ENCODE data around the gene CES1.
"Not testable (repeated sequence)": the region's sequence is repeated elsewhere in the genome, so short reads cannot be mapped to it uniquely, and the experiment has no call there.

The CES1 gene

DNA sequence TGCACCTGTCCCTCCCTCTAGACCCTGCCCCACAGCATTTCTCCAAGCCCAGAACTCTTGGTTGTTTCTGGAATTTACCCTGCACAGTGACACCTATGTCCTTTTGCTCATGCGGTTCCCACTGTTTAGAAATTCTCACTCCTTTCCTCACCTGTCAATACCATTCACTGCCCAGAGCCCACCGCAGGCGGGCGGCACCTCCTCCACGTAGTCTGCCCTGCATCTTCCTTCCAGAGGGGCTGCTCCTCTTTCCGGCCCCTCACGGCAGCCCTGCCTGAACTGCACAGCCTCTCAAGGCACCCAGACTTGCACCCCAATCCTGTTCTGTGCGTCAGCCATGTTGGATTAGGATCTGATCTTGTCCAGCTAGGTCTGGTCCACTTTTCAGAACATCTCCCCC is 51.4 kb downstream of the CES1 start:
- POLR2A ChIA-PET; CTCF ChIA-PET; DNase-seq (ENCODE audit: extremely low spot score): not testable (repeated sequence)

DNA sequence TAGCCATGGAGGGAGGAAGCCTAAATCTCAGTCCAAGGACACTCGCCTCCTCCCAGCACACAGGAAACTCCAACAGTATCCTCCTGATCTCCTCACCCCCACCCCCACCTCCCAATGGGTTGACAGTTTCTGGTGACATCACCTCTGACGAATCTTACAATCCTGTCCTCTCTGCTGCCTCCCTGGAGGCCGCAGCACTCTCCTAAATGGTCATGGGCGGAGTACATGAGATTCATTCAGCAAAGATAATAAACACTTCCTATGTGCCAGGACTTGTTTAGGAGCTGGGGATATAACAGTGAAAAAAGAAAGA is 52.8 kb downstream of the CES1 start:
- CTCF ChIA-PET; POLR2A ChIA-PET; DNase-seq (ENCODE audit: extremely low spot score): not testable (repeated sequence)

DNA sequence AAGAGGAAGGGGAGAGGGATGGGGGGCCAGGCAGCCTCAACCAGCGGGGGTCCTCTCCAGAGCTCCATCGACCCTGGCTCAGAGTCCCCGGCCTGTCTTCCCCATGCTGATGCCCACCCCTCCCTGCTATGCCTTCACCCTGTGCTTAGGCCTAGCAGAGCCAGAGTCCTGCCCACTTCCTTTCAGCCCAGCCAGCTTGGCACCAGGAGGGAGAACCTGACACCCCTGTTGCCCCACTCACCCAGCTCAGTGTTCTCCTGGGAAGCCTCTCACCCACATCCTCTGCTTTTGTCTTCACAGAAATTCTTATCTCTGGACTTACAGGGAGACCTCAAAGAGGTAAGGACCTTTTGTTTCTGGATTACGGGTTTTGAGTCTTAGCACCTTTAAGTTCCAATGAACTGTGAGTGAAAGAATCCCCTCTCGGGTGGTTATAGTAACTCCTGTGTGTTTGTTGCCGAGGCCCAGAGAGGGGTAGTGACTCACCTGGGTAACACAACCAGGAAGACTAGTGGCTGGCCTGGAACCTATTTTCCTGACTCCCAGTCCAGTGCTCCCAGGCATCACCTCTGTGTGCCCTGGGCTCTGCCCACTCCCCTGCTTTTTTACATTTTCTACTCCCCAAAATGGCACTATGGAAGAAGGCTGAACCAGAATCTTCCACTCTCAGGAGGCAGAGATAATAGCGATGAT is 53.3 kb downstream of the CES1 start:
- TF ChIP-seq, protein P1, sequence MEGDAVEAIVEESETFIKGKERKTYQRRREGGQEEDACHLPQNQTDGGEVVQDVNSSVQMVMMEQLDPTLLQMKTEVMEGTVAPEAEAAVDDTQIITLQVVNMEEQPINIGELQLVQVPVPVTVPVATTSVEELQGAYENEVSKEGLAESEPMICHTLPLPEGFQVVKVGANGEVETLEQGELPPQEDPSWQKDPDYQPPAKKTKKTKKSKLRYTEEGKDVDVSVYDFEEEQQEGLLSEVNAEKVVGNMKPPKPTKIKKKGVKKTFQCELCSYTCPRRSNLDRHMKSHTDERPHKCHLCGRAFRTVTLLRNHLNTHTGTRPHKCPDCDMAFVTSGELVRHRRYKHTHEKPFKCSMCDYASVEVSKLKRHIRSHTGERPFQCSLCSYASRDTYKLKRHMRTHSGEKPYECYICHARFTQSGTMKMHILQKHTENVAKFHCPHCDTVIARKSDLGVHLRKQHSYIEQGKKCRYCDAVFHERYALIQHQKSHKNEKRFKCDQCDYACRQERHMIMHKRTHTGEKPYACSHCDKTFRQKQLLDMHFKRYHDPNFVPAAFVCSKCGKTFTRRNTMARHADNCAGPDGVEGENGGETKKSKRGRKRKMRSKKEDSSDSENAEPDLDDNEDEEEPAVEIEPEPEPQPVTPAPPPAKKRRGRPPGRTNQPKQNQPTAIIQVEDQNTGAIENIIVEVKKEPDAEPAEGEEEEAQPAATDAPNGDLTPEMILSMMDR (IDR thresholded peaks at IDR 0.05; ENCODE audit: control extremely low read depth, extremely low read depth, low read depth, missing control alignments) = no peak
- no peak for DNase-seq (ENCODE audit: extremely low spot score)
- POLR2A ChIA-PET = no interaction called here
- CTCF ChIA-PET = no interaction called here

DNA sequence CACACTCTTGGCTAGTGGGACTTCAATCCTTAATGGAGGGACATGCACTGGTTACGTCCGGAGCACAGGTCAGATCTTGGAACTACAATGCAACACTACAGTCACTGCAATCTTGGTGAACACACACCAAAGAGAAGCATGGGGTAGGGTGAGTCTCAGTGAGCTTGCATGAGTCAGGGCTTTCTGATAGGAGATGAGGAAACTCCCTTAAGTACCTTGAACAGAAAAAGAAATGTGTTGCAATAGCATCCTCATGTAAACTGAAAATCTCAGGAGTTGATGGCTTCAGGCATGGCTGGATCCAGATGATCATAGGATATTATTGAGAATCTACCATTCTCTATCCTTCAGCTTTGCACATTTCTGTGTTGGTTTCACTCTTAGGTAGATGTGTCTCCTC is 54.1 kb downstream of the CES1 start:
- POLR2A ChIA-PET = no interaction called here
- CTCF ChIA-PET = no interaction called here

DNA sequence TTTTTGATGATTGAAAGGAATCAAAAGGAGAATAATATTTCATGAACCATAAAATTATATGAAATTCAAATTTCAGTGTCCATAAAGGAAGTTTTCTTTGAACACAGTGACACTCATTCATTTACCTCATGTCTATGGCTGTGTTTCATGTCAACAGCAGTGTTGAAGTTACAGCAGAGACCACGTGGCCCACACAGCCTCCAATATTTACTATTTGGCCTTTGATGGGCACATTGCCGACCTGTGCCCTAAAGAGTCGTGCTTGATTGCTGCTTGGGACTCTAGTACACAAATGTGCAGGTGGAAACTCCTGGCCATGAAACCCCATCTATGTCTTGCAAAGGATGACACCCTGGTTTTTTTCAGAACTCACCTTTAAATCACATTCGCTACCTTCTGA is 57.0 kb downstream of the CES1 start:
- POLR2A ChIA-PET = no interaction called here
- CTCF ChIA-PET = no interaction called here
- TF ChIP-seq, protein P1 (IDR thresholded peaks at IDR 0.05; ENCODE audit: control extremely low read depth, extremely low read depth, low read depth, missing control alignments) = no peak
- DNase-seq (ENCODE audit: extremely low spot score) = no peak

More for the DNA sequence above, 54.1 kb downstream of the CES1 start:
- DNase-seq (ENCODE audit: extremely low spot score) = no peak
- TF ChIP-seq, protein P1 (IDR thresholded peaks at IDR 0.05; ENCODE audit: control extremely low read depth, extremely low read depth, low read depth, missing control alignments) = no peak

DNA sequence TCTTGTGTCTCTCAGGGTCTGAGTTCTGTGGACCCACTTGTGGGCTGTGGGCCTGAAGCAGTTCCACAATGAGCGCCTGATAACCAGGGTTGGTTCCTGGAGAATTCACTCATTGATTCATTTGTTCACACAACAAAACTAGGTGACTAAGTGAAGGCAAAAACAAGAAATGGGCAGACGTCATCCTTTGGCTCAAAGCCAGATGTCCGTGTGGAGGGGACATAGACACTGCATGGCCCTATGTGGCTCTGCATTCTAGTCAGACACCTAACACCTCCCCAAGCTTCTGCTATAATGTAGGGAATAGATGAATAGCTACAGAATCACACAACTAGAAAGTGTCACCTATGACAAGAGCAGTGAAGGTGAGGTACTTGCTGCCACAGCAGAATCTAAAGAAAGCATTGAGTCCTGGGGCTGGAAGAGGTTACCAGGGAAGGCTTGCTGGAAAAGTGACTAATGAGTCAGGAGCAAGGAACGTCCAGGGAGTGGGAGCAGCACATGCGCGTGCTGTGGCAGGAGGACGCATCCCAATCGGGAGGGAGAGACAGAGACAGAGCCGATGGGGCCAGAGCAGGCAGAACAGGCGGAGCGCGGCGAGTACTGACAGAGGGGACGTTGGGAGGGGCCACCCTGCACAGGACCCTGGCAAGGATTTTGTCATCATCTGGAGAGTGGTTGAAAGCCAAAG is 58.9 kb downstream of the CES1 start:
- POLR2A ChIA-PET = no interaction called here
- CTCF ChIA-PET = no interaction called here
- TF ChIP-seq, protein P1 (IDR thresholded peaks at IDR 0.05; ENCODE audit: control extremely low read depth, extremely low read depth, low read depth, missing control alignments) = no peak
- no peak for DNase-seq (ENCODE audit: extremely low spot score)

DNA sequence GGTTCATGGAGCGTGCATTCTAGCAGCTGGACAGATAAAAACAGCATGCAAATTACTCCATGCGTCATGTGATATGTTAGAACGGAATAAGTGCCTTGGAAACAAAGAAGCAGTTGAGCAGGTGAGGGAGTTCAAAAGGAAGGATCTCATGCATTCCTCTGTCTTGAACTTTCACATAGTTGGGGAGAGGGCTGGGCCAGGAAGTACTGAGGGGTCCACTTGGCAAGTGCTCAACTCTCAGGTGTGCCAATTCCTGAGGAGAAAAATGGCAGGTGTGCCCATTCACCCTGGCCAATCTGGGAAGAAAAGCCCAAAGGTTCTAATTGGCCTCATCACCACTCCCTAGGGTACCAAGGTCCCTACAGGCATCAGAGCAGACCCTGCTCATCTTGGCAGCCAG is 67.7 kb downstream of the CES1 start:
- ChIA-PET POLR2A (interaction anchor here (0.5 kb wide), 1 partner anchor 582 kb away, joined by 3 read pairs; no protein-coding TSS in a partner anchor), CTCF (no interaction called here)
- no peak for DNase-seq (ENCODE audit: extremely low spot score)
- TF ChIP-seq, protein P1 (IDR thresholded peaks at IDR 0.05; ENCODE audit: control extremely low read depth, extremely low read depth, low read depth, missing control alignments) = no peak
